Smooth muscle cell (in vitro differentiated cells): Measurements from ENCODE around the gene TUBA4B. TPM values are rescaled to one million over a fixed set of nuclear protein-coding genes. Genes with fewer than 3 reads are reported as not detected.
A peak's percentile ranks its signal among the peaks of the same experiment; 100 is the strongest.

Source experiments
- DNase-seq: peaks from one replicate; lab custom pipeline; 2025; ENCODE audit not compliant: unreplicated experiment; lab: John Stamatoyannopoulos, UW
- H2AFZ ChIP-seq: fragments of 200-600 bp; sonication (generic); 2 replicates; pipeline ENCODE4 v1.6.0; 2016; ENCODE audit warnings: antibody characterized with exemption, low read depth, mild to moderate bottlenecking
- H3F3A ChIP-seq: fragments of 200-600 bp; sonication (generic); 2 replicates; pipeline ENCODE4 v1.6.0; 2017; ENCODE audit warnings: antibody characterized with exemption, low read depth
- H3K27ac ChIP-seq: fragments of 200-600 bp; sonication (generic); 2 replicates; pipeline ENCODE4 v1.5.1; 2016; ENCODE audit warnings: low read depth, mild to moderate bottlenecking
- H3K27me3 ChIP-seq: fragments of 200-600 bp; sonication (generic); 2 replicates; pipeline ENCODE4 v1.6.1; 2016; ENCODE audit warnings: low read depth, mild to moderate bottlenecking
- H3K36me3 ChIP-seq: fragments of 200-600 bp; sonication (generic); 2 replicates; pipeline ENCODE4 v1.5.1; 2016; ENCODE audit warnings: low read depth
- H3K4me1 ChIP-seq: fragments of 200-600 bp; sonication (generic); 2 replicates; pipeline ENCODE4 v1.5.1; 2016; ENCODE audit warnings: low read depth
- H3K4me2 ChIP-seq: fragments of 200-600 bp; sonication (generic); 2 replicates; pipeline ENCODE4 v1.6.0; 2016; ENCODE audit warnings: mild to moderate bottlenecking
- H3K4me3 ChIP-seq: fragments of 200-600 bp; sonication (generic); 2 replicates; pipeline ENCODE4 v1.5.1; 2016; ENCODE audit warnings: mild to moderate bottlenecking
- H3K79me2 ChIP-seq: fragments of 200-600 bp; sonication (generic); 2 replicates; pipeline ENCODE4 v1.6.0; 2016; ENCODE audit warnings: low read depth, mild to moderate bottlenecking
- H3K9ac ChIP-seq: fragments of 200-600 bp; sonication (generic); 2 replicates; pipeline ENCODE4 v1.6.0; 2016; ENCODE audit warnings: low read depth
- H3K9me3 ChIP-seq: fragments of 200-600 bp; sonication (generic); replicated peaks from 2 replicates; pipeline ENCODE4 v1.5.1; 2016; ENCODE audit warnings: low read depth
- H4K20me1 ChIP-seq: fragments of 200-600 bp; sonication (generic); 2 replicates; pipeline ENCODE4 v1.6.0; 2016; ENCODE audit warnings: low read depth
- WGBS: methylation state at CpG from one replicate; pipeline ENCODE4 v1.1.7; 2016; ENCODE audit warnings: low lambda C conversion rate; 5-methylcytosine and 5-hydroxymethylcytosine counted together
- polyA plus RNA-seq: library from polyadenylated mRNA; unstranded; fragments of >200 nt; fragmentation: Nextera tagmentation; extraction: Ambion mirVana; gene quantifications from 2 replicates; pipeline ENCODE4 v1.2.1, GENCODE V29; 2016
- total RNA-seq: library from RNA; depleted of rRNA; stranded (reverse); fragments of >200 nt; gene quantifications from 2 replicates; pipeline ENCODE4 v1.2.3, GENCODE V29; 2014
- TF ChIP-seq, protein P1 (sequence below): fragments of 200-600 bp; sonication (generic); IDR thresholded peaks from 2 replicates; pipeline ENCODE4 v1.5.1; 2017; ENCODE audit warnings: borderline replicate concordance, mild to moderate bottlenecking, antibody characterized with exemption; ENCODE audit not compliant: insufficient read depth, poor library complexity, severe bottlenecking

Gene TUBA4B
- total and polyA plus RNA-seq, 2 experiments from 2014 or later, result not detected

- DNase-seq, result no peak
- Histone ChIP-seq H3K27me3 (no peaks in the 10 kb centered on the region), H3K4me1 (peaks cover 18% of the 10 kb centered on the region), H3F3A (peaks cover 16% of the 10 kb centered on the region), H3K4me2 (peak overlapping the region; percentile 78), H3K79me2 (no peaks in the 10 kb centered on the region), H2AFZ (no peak overlapping the region), H3K36me3 (no peaks in the 10 kb centered on the region), H4K20me1 (no peaks in the 10 kb centered on the region), H3K4me3 (peak overlapping the region; percentile 66), H3K27ac (peak overlapping the region; percentile 99), H3K9ac (peak overlapping the region; percentile 79), H3K9me3 (no peaks in the 10 kb centered on the region)
- 16% methylated on average over 8 of the region's 9 CpGs for WGBS
- TF ChIP-seq, protein P1, sequence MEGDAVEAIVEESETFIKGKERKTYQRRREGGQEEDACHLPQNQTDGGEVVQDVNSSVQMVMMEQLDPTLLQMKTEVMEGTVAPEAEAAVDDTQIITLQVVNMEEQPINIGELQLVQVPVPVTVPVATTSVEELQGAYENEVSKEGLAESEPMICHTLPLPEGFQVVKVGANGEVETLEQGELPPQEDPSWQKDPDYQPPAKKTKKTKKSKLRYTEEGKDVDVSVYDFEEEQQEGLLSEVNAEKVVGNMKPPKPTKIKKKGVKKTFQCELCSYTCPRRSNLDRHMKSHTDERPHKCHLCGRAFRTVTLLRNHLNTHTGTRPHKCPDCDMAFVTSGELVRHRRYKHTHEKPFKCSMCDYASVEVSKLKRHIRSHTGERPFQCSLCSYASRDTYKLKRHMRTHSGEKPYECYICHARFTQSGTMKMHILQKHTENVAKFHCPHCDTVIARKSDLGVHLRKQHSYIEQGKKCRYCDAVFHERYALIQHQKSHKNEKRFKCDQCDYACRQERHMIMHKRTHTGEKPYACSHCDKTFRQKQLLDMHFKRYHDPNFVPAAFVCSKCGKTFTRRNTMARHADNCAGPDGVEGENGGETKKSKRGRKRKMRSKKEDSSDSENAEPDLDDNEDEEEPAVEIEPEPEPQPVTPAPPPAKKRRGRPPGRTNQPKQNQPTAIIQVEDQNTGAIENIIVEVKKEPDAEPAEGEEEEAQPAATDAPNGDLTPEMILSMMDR, result no peak
These were observed 25.7 kb downstream of the TUBA4B start for GRCh38 chr2:219278655-219279150.

DNA sequence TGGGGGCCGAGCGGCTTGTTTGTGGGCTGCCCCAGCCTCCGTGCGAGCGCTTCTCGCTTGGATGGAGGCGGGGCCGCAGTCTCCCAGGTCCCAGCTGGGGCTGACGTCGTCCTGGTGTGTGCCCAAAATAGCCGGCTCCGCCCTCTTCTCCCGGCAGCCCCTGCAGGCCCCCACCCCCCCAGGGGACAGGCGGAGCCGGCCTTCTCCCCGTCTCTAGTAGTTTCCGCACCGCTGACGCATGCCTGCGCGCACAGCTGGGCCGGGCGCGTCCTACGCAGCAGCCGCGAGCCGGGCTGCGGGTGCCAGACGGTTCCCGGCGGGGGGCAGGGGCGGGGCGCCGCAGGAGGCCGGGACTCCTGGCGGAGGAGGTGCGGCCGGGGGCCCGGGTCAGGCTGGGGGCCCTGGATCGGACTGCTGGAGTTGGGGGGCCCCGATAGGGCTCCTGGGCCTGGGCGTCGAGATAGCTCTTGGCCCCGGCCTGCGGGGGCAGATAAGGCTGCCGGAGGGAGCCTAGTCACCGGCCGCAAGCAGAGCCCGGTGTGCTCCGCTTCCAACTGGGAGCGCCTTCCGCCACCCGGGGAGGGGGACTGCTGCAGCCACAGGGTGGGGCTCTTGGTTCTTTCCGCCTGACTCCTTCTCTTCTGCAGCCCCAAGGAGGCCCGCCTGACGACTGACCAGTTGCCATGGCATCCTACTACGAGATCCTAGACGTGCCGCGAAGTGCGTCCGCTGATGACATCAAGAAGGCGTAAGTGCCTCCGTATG, 26.3 kb downstream of the TUBA4B start, which contains the start of gene DNAJB2:
Gene DNAJB2, plus strand, starts transcription at position 216 of the 765 bp plus-strand sequence. Its CDS starts 468 bp downstream, at position 684.
- Histone ChIP-seq H3K4me2 (peak within 1 kb of the TSS; percentile 85), H3F3A (peaks cover 13% of the 10 kb centered on the region), H3K27me3 (no peaks in the 10 kb centered on the region), H3K9ac (peak within 1 kb of the TSS; percentile 97), H3K36me3 (no peaks in the 10 kb centered on the region), H3K4me1 (peaks cover 18% of the 10 kb centered on the region), H3K27ac (peak within 1 kb of the TSS; percentile 99), H3K9me3 (no peaks in the 10 kb centered on the region), H3K4me3 (peak within 1 kb of the TSS; percentile 66), H4K20me1 (no peaks in the 10 kb centered on the region), H2AFZ (no peak within 1 kb of the TSS), H3K79me2 (no peaks in the 10 kb centered on the region)
- peak; percentile 95 for DNase-seq
- TF ChIP-seq, protein P1, result peak; percentile 9
- 2% methylated on average over 30 of the region's 65 CpGs for WGBS

- peak overlapping the region; percentile 97 for H3K9ac ChIP-seq
These were observed 27.0 kb downstream of the TUBA4B start for GRCh38 chr2:219279916-219280516.

More at GRCh38 chr2:219279916-219280516, 27.0 kb downstream of the TUBA4B start:
- no peaks in the 10 kb centered on the region for H4K20me1 ChIP-seq
- no peaks in the 10 kb centered on the region for H3K9me3 ChIP-seq
- H2AFZ ChIP-seq, result no peak overlapping the region
- no peaks in the 10 kb centered on the region for H3K27me3 ChIP-seq
- H3F3A ChIP-seq, result peaks cover 12% of the 10 kb centered on the region
- TF ChIP-seq, protein P1, result no peak
- H3K36me3 ChIP-seq, result no peaks in the 10 kb centered on the region
- peak overlapping the region; percentile 85 for H3K4me2 ChIP-seq
- 52% methylated on average over 12 of the region's 12 CpGs for WGBS
- no peak for DNase-seq
- no peaks in the 10 kb centered on the region for H3K79me2 ChIP-seq
- peak overlapping the region; percentile 99 for H3K27ac ChIP-seq
- peaks cover 15% of the 10 kb centered on the region for H3K4me1 ChIP-seq
- peak overlapping the region; percentile 66 for H3K4me3 ChIP-seq
